B cell (primary cell): Measurements from ENCODE around the gene TUBB4B. TPM values are rescaled to one million over a fixed set of nuclear protein-coding genes. Genes with fewer than 3 reads are reported as not detected.

Source experiments
- ATAC-seq: fragments of 200-7000 bp; cut with Tn5 transposase; one replicate; pipeline ENCODE4 v1.10.0; 2021; ENCODE audit warnings: low read depth, mild to moderate bottlenecking, moderate number of reproducible peaks, moderate library complexity
- CTCF ChIA-PET: fragments of 350-600 bp; sonication (Branson Sonifier 250); formaldehyde crosslinking; loops from one replicate; lab custom pipeline; 2021; ENCODE audit warnings: antibody characterized with exemption, inconsistent platforms; lab: Charles Lee
- POLR2A ChIA-PET: fragments of 350-600 bp; sonication (Branson Sonifier 250); formaldehyde crosslinking; loops from one replicate; lab custom pipeline; 2021; ENCODE audit warnings: antibody characterized with exemption; lab: Charles Lee
- DNase-seq: peaks from one replicate; pipeline ENCODE4 v3.0.0; 2013
- H2AFZ ChIP-seq: 2 replicates; pipeline ENCODE4 v1.6.1; 2012; ENCODE audit warnings: mild to moderate bottlenecking, low read depth, low read length; ENCODE audit not compliant: insufficient read depth, poor library complexity, severe bottlenecking
- H3K27ac ChIP-seq, 2 donors: 1 replicate in 1 of 2; 2 replicates in 1 of 2; pipeline ENCODE4 v1.5.1; 2012 to 2013; ENCODE audit warnings: low read length in 2 of 2, mild to moderate bottlenecking in 2 of 2, moderate library complexity in 1 of 2
- H3K27me3 ChIP-seq, 4 experiments: fragments of 200-600 bp in 1 of 4; sonication (generic) in 1 of 4; replicated peaks in 1 of 4; 1 replicate in 2 of 4; 2 replicates in 2 of 4; pipeline versions ENCODE4 v1.6.1 to v1.7.0; 2013 to 2016; ENCODE audit warnings: low read length in 3 of 4, mild to moderate bottlenecking in 2 of 4, mixed read lengths in 1 of 4, moderate library complexity in 1 of 4; ENCODE audit not compliant: insufficient read depth in 4 of 4, control insufficient read depth in 3 of 4; ENCODE audit errors: control extremely low read depth in 1 of 4
- H3K36me3 ChIP-seq, 2 experiments: replicated peaks in 1 of 2; 1 replicate in 1 of 2; 2 replicates in 1 of 2; pipeline versions ENCODE4 v1.6.1 to v1.7.1; 2013; ENCODE audit warnings: low read length in 1 of 2; ENCODE audit not compliant: insufficient read depth in 2 of 2, control insufficient read depth in 1 of 2; ENCODE audit errors: control extremely low read depth in 1 of 2, extremely low read depth in 1 of 2
- H3K4me1 ChIP-seq, 2 donors: fragments of 200-600 bp in 1 of 2; sonication (generic) in 1 of 2; 1 replicate in 1 of 2; 2 replicates in 1 of 2; pipeline versions ENCODE4 v1.5.1 to v1.6.1; 2013 to 2017; ENCODE audit warnings: low read length in 2 of 2; ENCODE audit not compliant: control insufficient read depth in 2 of 2, insufficient read depth in 2 of 2
- H3K4me2 ChIP-seq: replicated peaks from 2 replicates; pipeline ENCODE3; 2012; ENCODE audit warnings: mild to moderate bottlenecking, low read depth, low read length; ENCODE audit not compliant: poor library complexity, severe bottlenecking
- H3K4me3 ChIP-seq, 5 experiments: fragments of 200-600 bp in 1 of 5; sonication (generic) in 1 of 5; 1 replicate in 3 of 5; 2 replicates in 2 of 5; pipeline versions ENCODE4 v1.5.1 to v1.7.0; 2011 to 2016; ENCODE audit warnings: low read length in 4 of 5, mild to moderate bottlenecking in 4 of 5, low read depth in 2 of 5, control low read depth in 1 of 5, moderate library complexity in 1 of 5; ENCODE audit not compliant: insufficient read depth in 1 of 5; ENCODE audit errors: control extremely low read depth in 1 of 5, extremely low read depth in 1 of 5
- H3K79me2 ChIP-seq: fragments of 200-600 bp; sonication (generic); one replicate; pipeline ENCODE4 v1.6.0; 2016; ENCODE audit warnings: low read length; ENCODE audit not compliant: control insufficient read depth, insufficient read depth
- H3K9ac ChIP-seq: fragments of 200-600 bp; sonication (generic); 2 replicates; pipeline ENCODE4 v1.6.1; 2017; ENCODE audit warnings: mild to moderate bottlenecking, low read length, moderate library complexity
- H3K9me3 ChIP-seq, 3 donors: one replicate each; pipeline versions ENCODE4 v1.6.1 to v1.7.1; 2013; ENCODE audit warnings: low read length in 2 of 3; ENCODE audit not compliant: control insufficient read depth in 2 of 3, insufficient read depth in 1 of 3; ENCODE audit errors: control extremely low read depth in 1 of 3
- H4K20me1 ChIP-seq: 2 replicates; pipeline ENCODE4 v1.6.0; 2012; ENCODE audit warnings: mild to moderate bottlenecking, low read length; ENCODE audit not compliant: insufficient read depth, control insufficient read depth, poor library complexity, severe bottlenecking
- H3K27ac Mint-ChIP-seq: one replicate; pipeline ENCODE4 v1.8.0; 2021; ENCODE audit warnings: mixed read lengths
- H3K27me3 Mint-ChIP-seq: one replicate; pipeline ENCODE4 v1.8.0; 2021; ENCODE audit warnings: mixed read lengths
- H3K4me1 Mint-ChIP-seq: one replicate; pipeline ENCODE4 v1.8.0; 2021; ENCODE audit warnings: mixed read lengths
- H3K4me3 Mint-ChIP-seq: one replicate; pipeline ENCODE4 v1.8.0; 2021; ENCODE audit warnings: mixed read lengths
- H3K9me3 Mint-ChIP-seq: one replicate; pipeline ENCODE4 v1.8.0; 2022; ENCODE audit warnings: mixed read lengths; ENCODE audit not compliant: insufficient read depth
- CTCF ChIP-seq: fragments of 200-600 bp; IDR thresholded peaks from one replicate; pipeline ENCODE4 v1.8.0; 2022; ENCODE audit warnings: antibody characterized with exemption, mild to moderate bottlenecking
- EZH2 ChIP-seq: IDR thresholded peaks from 2 replicates; pipeline ENCODE4 v1.6.1; 2012; ENCODE audit warnings: borderline replicate concordance, low read depth, mild to moderate bottlenecking, moderate library complexity, low read length; ENCODE audit not compliant: insufficient read depth, poor library complexity, severe bottlenecking
- WGBS: methylation state at CpG from one replicate; pipeline ENCODE4 v1.1.5; 2013; ENCODE audit warnings: missing lambda C conversion rate; ENCODE audit not compliant: insufficient coverage; 5-methylcytosine and 5-hydroxymethylcytosine counted together
- intact Hi-C: fragments of 100-400 bp; cut with micrococcal nuclease; formaldehyde crosslinking; loops from one replicate; pipeline ENCODE4 v1.10.0; 2022
- polyA plus RNA-seq: library from polyadenylated mRNA; depleted of rRNA; stranded (reverse); fragments of >200 nt; gene quantifications from 2 replicates; pipeline ENCODE4 v1.2.3, GENCODE V29; 2012
- total RNA-seq, 2 donors: library from RNA; stranded (reverse); fragments of 120-200 nt in 1 of 2; gene quantifications; 1 replicate in 1 of 2; 2 replicates in 1 of 2; pipeline versions ENCODE4 v1.2.3 to v1.2.4, GENCODE V29; 2013 to 2022

Gene TUBB4B
- total and polyA plus RNA-seq, 2 donors (not counting 1 experiment from before 2014, with no cell fraction given): 110 to 261 TPM

- Histone ChIP-seq H3K36me3 (peaks cover 0 to 5% of the 10 kb centered on the region in 2 experiments), H3K4me2 (peak overlapping the region; percentile 85), H3K4me3 (peak overlapping the region in 1 of 5 experiments; percentile 66), H2AFZ (no peak overlapping the region), H3K27ac (no peak overlapping the region), H3K9ac (peak overlapping the region; percentile 84), H3K79me2 (peaks cover 58% of the 10 kb centered on the region), H4K20me1 (peaks cover 43% of the 10 kb centered on the region), H3K27me3 (no peaks in the 10 kb centered on the region), H3K9me3 (no peaks in the 10 kb centered on the region), H3K4me1 (peaks cover 31 to 44% of the 10 kb centered on the region in 2 donors)
- Mint-ChIP-seq H3K4me3 (peak overlapping the region; percentile 93), H3K9me3 (no peaks in the 10 kb centered on the region), H3K4me1 (peaks cover 37% of the 10 kb centered on the region), H3K27me3 (no peaks in the 10 kb centered on the region), H3K27ac (peak overlapping the region; percentile 88)
- ATAC-seq (no peak), DNase-seq (no peak)
- WGBS: 86% methylated on average over 7 of the region's 7 CpGs
- ChIA-PET CTCF (interaction anchor here (1.3 to 2.1 kb wide), 3 partner anchors 19 to 30 kb away, joined by 4 to 5 read pairs (median 4); partner anchors contain the start of genes CYSRT1 and RNF224), POLR2A (interaction anchor here (1.1 to 2.1 kb wide), 4 partner anchors 16 to 77 kb away, joined by 3 to 10 read pairs (median 4); partner anchors contain the start of genes ANAPC2, RNF208, SSNA1 and TUBB4B)
- TF ChIP-seq CTCF: no peak
- TF ChIP-seq EZH2: no peak
- intact Hi-C loops: loop anchor here (10.0 kb wide), 1 partner anchor 322 kb away; the partner anchor contains the start of gene TRAF2
These were observed 34.5 kb upstream of the TUBB4B start for GRCh38 chr9:137206602-137207001.

GRCh38 chr9:137211532-137211931 lies 29.6 kb upstream of the TUBB4B start:
- no peaks in the 10 kb centered on the region for H3K9me3 ChIP-seq
- H3K4me3 Mint-ChIP-seq: no peak overlapping the region
- H3K4me1 ChIP-seq: peaks cover 6 to 9% of the 10 kb centered on the region in 2 donors
- no peak overlapping the region for H3K9ac ChIP-seq
- H3K79me2 ChIP-seq: peaks cover 14% of the 10 kb centered on the region
- no peaks in the 10 kb centered on the region for H3K9me3 Mint-ChIP-seq
- H3K4me1 Mint-ChIP-seq: peaks cover 11% of the 10 kb centered on the region
- no peak for ATAC-seq
- no peak overlapping the region for H3K4me2 ChIP-seq
- no peak overlapping the region for H2AFZ ChIP-seq
- TF ChIP-seq EZH2 (no peak), CTCF (no peak)
- H3K36me3 ChIP-seq: no peaks in the 10 kb centered on the region
- intact Hi-C loops: no loop called here
- peaks cover 9% of the 10 kb centered on the region for H4K20me1 ChIP-seq
- H3K27me3 Mint-ChIP-seq: no peaks in the 10 kb centered on the region
- 87% methylated on average over 13 of the region's 13 CpGs for WGBS
- no peaks in the 10 kb centered on the region for H3K27me3 ChIP-seq
- CTCF ChIA-PET: no interaction called here
- POLR2A ChIA-PET: no interaction called here
- DNase-seq: no peak
- no peak overlapping the region for H3K27ac Mint-ChIP-seq
- no peak overlapping the region for H3K27ac ChIP-seq
- no peak overlapping the region for H3K4me3 ChIP-seq
